RWPE2 (cell line): ENCODE data around the gene PRIMA1.

Experiments used
- ATAC-seq: fragments of 200-7000 bp; cut with Tn5 transposase; 3 replicates; pipeline ENCODE4 v1.9.1; 2021; ENCODE audit warnings: low read depth
- DNase-seq: peaks from one replicate; pipeline ENCODE4 v3.0.0-alpha.2; 2020; ENCODE audit warnings: low spot score
- H3K27ac ChIP-seq: fragments of 450-650 bp; 2 replicates; pipeline ENCODE4 v1.5.1; 2017; ENCODE audit warnings: mild to moderate bottlenecking; ENCODE audit not compliant: poor library complexity, severe bottlenecking
- H3K27me3 ChIP-seq: fragments of 250-450 bp; sonication (Bioruptor Pico); 2 replicates; pipeline ENCODE4 v1.5.1; 2021; ENCODE audit warnings: mild to moderate bottlenecking, moderate library complexity; ENCODE audit not compliant: insufficient read depth, poor library complexity, severe bottlenecking
- H3K36me3 ChIP-seq: fragments of 250-450 bp; sonication (Bioruptor Pico); 2 replicates; pipeline ENCODE4 v1.5.1; 2020; ENCODE audit warnings: low read depth, mild to moderate bottlenecking, moderate library complexity
- H3K4me1 ChIP-seq: fragments of 250-450 bp; sonication (Bioruptor Pico); 2 replicates; pipeline ENCODE4 v1.5.1; 2021; ENCODE audit warnings: mild to moderate bottlenecking, moderate library complexity; ENCODE audit not compliant: insufficient read depth, poor library complexity, severe bottlenecking
- H3K4me3 ChIP-seq: fragments of 250-450 bp; sonication (Bioruptor Pico); 2 replicates; pipeline ENCODE4 v1.5.1; 2021; ENCODE audit warnings: mild to moderate bottlenecking, moderate library complexity; ENCODE audit not compliant: severe bottlenecking
- H3K9me3 ChIP-seq: fragments of 250-450 bp; sonication (Bioruptor Pico); 2 replicates; pipeline ENCODE4 v1.5.1; 2021; ENCODE audit warnings: mild to moderate bottlenecking, moderate library complexity; ENCODE audit not compliant: severe bottlenecking
- TF ChIP-seq, protein P1 (sequence below): fragments of 450-650 bp; IDR thresholded peaks from one replicate; pipeline ENCODE4 v1.5.1; 2017; ENCODE audit warnings: mild to moderate bottlenecking, moderate library complexity; ENCODE audit not compliant: poor library complexity, severe bottlenecking

The PRIMA1 gene

DNA sequence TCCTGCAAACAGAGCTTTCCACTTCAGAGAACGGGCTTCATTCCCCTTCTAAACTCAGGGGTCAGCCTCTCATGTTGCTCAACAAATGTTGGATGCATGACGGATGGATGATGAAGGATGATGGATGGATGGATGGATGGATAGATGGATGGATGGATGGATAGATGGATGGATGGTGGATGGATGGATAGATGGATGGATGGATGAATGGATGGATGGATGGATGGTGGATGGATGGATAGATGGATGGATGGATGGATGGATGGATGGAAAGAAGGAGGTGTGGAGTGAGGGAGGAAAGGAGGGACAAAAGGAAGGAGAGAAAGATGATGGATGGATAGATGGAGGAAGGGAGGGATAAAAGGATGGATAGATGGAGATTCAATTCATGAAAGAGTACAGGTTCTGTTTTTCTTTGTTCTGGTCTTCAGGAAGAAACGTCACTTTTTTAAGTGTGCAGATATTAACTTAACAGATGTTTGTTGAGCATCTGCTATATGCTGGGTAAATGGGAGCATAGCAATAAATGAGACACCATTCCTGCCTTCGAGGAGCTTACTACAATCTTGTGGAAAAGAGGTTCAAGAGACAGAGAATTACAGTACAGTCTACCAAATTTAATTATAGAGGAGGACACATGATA lies 41.7 kb upstream of the PRIMA1 start:
- Histone ChIP-seq H3K9me3 (no peaks in the 10 kb centered on the region), H3K27me3 (peaks cover 10% of the 10 kb centered on the region), H3K36me3 (no peaks in the 10 kb centered on the region), H3K4me1 (no peaks in the 10 kb centered on the region), H3K27ac (no peak overlapping the region), H3K4me3 (no peak overlapping the region)
- ATAC-seq (no peak), DNase-seq (no peak)
- TF ChIP-seq, protein P1, sequence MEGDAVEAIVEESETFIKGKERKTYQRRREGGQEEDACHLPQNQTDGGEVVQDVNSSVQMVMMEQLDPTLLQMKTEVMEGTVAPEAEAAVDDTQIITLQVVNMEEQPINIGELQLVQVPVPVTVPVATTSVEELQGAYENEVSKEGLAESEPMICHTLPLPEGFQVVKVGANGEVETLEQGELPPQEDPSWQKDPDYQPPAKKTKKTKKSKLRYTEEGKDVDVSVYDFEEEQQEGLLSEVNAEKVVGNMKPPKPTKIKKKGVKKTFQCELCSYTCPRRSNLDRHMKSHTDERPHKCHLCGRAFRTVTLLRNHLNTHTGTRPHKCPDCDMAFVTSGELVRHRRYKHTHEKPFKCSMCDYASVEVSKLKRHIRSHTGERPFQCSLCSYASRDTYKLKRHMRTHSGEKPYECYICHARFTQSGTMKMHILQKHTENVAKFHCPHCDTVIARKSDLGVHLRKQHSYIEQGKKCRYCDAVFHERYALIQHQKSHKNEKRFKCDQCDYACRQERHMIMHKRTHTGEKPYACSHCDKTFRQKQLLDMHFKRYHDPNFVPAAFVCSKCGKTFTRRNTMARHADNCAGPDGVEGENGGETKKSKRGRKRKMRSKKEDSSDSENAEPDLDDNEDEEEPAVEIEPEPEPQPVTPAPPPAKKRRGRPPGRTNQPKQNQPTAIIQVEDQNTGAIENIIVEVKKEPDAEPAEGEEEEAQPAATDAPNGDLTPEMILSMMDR, result no peak

- ATAC-seq (no peak), DNase-seq (no peak)
- H3K4me3 ChIP-seq, result no peak overlapping the region
These were observed 36.9 kb upstream of the PRIMA1 start for GRCh38 chr14:93825235-93825553.

GRCh38 chr14:93824518-93825234 lies 36.4 kb upstream of the PRIMA1 start:
- Histone ChIP-seq H3K36me3 (no peaks in the 10 kb centered on the region), H3K27ac (no peak overlapping the region), H3K4me1 (no peaks in the 10 kb centered on the region), H3K4me3 (no peak overlapping the region), H3K9me3 (no peaks in the 10 kb centered on the region), H3K27me3 (peaks cover 10% of the 10 kb centered on the region)
- DNase-seq, result no peak
- peak; percentile 49; the same call in 1 of the 3 replicates for ATAC-seq
- TF ChIP-seq, protein P1, result no peak

More at GRCh38 chr14:93825235-93825553, 36.9 kb upstream of the PRIMA1 start:
- no peaks in the 10 kb centered on the region for H3K36me3 ChIP-seq
- no peaks in the 10 kb centered on the region for H3K4me1 ChIP-seq
- H3K9me3 ChIP-seq, result no peaks in the 10 kb centered on the region
- TF ChIP-seq, protein P1, result no peak
- no peak overlapping the region for H3K27ac ChIP-seq
- peaks cover 10% of the 10 kb centered on the region for H3K27me3 ChIP-seq

GRCh38 chr14:93824076-93824475 lies 35.8 kb upstream of the PRIMA1 start:
- no peak for DNase-seq

More at GRCh38 chr14:93824076-93824475, 35.8 kb upstream of the PRIMA1 start:
- Histone ChIP-seq H3K27me3 (peaks cover 10% of the 10 kb centered on the region), H3K9me3 (no peaks in the 10 kb centered on the region), H3K27ac (no peak overlapping the region), H3K4me1 (no peaks in the 10 kb centered on the region), H3K36me3 (no peaks in the 10 kb centered on the region), H3K4me3 (no peak overlapping the region)
- TF ChIP-seq, protein P1, result no peak
- ATAC-seq, result no peak
